ENCODE measurements around the gene UBR1. TPM values are rescaled to one million over a fixed set of nuclear protein-coding genes. Genes with fewer than 3 reads are reported as not detected.

Gene UBR1
- total RNA-seq, 2 experiments from 2014 or later: 19.8 to 33.5 TPM

- no peaks in the 10 kb centered on the region for H3K4me1 ChIP-seq (ENCODE audit: insufficient read depth, low read length, poor library complexity, severe bottlenecking)
- no peaks in the 10 kb centered on the region for H3K9me3 ChIP-seq (ENCODE audit: low read length)
- H2AFZ ChIP-seq (ENCODE audit: low read length): no peak overlapping the region
- H3K36me3 ChIP-seq (ENCODE audit: insufficient read depth, low read length): peaks cover 98% of the 10 kb centered on the region
- H3K9me2 ChIP-seq (ENCODE audit: insufficient read depth, low read length): no peaks in the 10 kb centered on the region
- no TSS peak for BruUV-seq (replicated peaks)
- TF ChIP-seq EZH2phosphoT487 (IDR thresholded peaks at IDR 0.05; ENCODE audit: borderline replicate concordance, low read depth, low read length) (no peak), CTCF (conservative IDR thresholded peaks at IDR 0.05; ENCODE audit: low read length) (no peak)
- no peak overlapping the region for H3K4me3 ChIP-seq (ENCODE audit: low read depth, low read length, poor library complexity, severe bottlenecking)
- no peak overlapping the region for H3K27ac ChIP-seq (ENCODE audit: low read depth, low read length, poor library complexity, severe bottlenecking)
- no peaks in the 10 kb centered on the region for H3K79me2 ChIP-seq (ENCODE audit: insufficient read depth, low read depth, low read length)
- intact Hi-C loops (cut with micrococcal nuclease; ENCODE audit: unreplicated experiment): no loop called here
- POLR2A ChIA-PET: no interaction called here
- no peak overlapping the region for H3K4me2 ChIP-seq (ENCODE audit: low read length)
- no peaks in the 10 kb centered on the region for H4K20me1 ChIP-seq (ENCODE audit: insufficient read depth, low read length)
- CTCF ChIA-PET (ENCODE audit: unreplicated experiment): no interaction called here
- no peak for DNase-seq (ENCODE audit: low spot score)
Observed at GRCh38 chr15:43151688-43152087, 45.9 kb upstream of the UBR1 start.

GRCh38 chr15:43150191-43150929 is 44.5 kb upstream of the UBR1 start:
- no peak overlapping the region for H3K27ac ChIP-seq (ENCODE audit: low read depth, low read length, poor library complexity, severe bottlenecking)
- ChIA-PET CTCF (ENCODE audit: unreplicated experiment) (no interaction called here), POLR2A (interaction anchor here (0.5 to 0.7 kb wide), 2 partner anchors 19 to 206 kb away, joined by 4 to 6 read pairs; no protein-coding TSS in a partner anchor)
- DNase-seq (ENCODE audit: low spot score): no peak
- no peak overlapping the region for H3K4me2 ChIP-seq (ENCODE audit: low read length)
- no peaks in the 10 kb centered on the region for H3K4me1 ChIP-seq (ENCODE audit: insufficient read depth, low read length, poor library complexity, severe bottlenecking)
- TF ChIP-seq CTCF (conservative IDR thresholded peaks at IDR 0.05; ENCODE audit: low read length) (no peak), EZH2phosphoT487 (IDR thresholded peaks at IDR 0.05; ENCODE audit: borderline replicate concordance, low read depth, low read length) (no peak)
- no peak overlapping the region for H3K4me3 ChIP-seq (ENCODE audit: low read depth, low read length, poor library complexity, severe bottlenecking)
- intact Hi-C loops (cut with micrococcal nuclease; ENCODE audit: unreplicated experiment): no loop called here
- H2AFZ ChIP-seq (ENCODE audit: low read length): no peak overlapping the region
- no peaks in the 10 kb centered on the region for H3K79me2 ChIP-seq (ENCODE audit: insufficient read depth, low read depth, low read length)
- peaks cover 97% of the 10 kb centered on the region for H3K36me3 ChIP-seq (ENCODE audit: insufficient read depth, low read length)
- no peaks in the 10 kb centered on the region for H3K9me2 ChIP-seq (ENCODE audit: insufficient read depth, low read length)
- no peaks in the 10 kb centered on the region for H4K20me1 ChIP-seq (ENCODE audit: insufficient read depth, low read length)
- no TSS peak for BruUV-seq (replicated peaks)
- H3K9me3 ChIP-seq (ENCODE audit: low read length): no peaks in the 10 kb centered on the region

- Histone ChIP-seq H2AFZ (ENCODE audit: low read length) (no peak overlapping the region), H3K4me3 (ENCODE audit: low read depth, low read length, poor library complexity, severe bottlenecking) (no peak overlapping the region), H3K27ac (ENCODE audit: low read depth, low read length, poor library complexity, severe bottlenecking) (no peak overlapping the region), H3K9me3 (ENCODE audit: low read length) (no peaks in the 10 kb centered on the region), H3K36me3 (ENCODE audit: insufficient read depth, low read length) (peaks cover 72% of the 10 kb centered on the region), H3K4me2 (ENCODE audit: low read length) (no peak overlapping the region), H3K4me1 (ENCODE audit: insufficient read depth, low read length, poor library complexity, severe bottlenecking) (peaks cover 17% of the 10 kb centered on the region), H3K9me2 (ENCODE audit: insufficient read depth, low read length) (no peaks in the 10 kb centered on the region), H3K79me2 (ENCODE audit: insufficient read depth, low read depth, low read length) (no peaks in the 10 kb centered on the region), H4K20me1 (ENCODE audit: insufficient read depth, low read length) (no peaks in the 10 kb centered on the region)
- BruUV-seq (replicated peaks): no TSS peak
- no peak for DNase-seq (ENCODE audit: low spot score)
- POLR2A ChIA-PET: no interaction called here
- intact Hi-C loops (cut with micrococcal nuclease; ENCODE audit: unreplicated experiment): no loop called here
- no peak for TF ChIP-seq CTCF (conservative IDR thresholded peaks at IDR 0.05; ENCODE audit: low read length)
- TF ChIP-seq EZH2phosphoT487 (IDR thresholded peaks at IDR 0.05; ENCODE audit: borderline replicate concordance, low read depth, low read length): no peak
- CTCF ChIA-PET (ENCODE audit: unreplicated experiment): no interaction called here
Observed at GRCh38 chr15:43146184-43146583, 40.3 kb upstream of the UBR1 start.

Measured in OCI-LY7 (cell line).